GM12875 (cell line): ENCODE data around the gene KRTDAP.

Experiments
- H3K4me3 ChIP-seq: one replicate; pipeline ENCODE4 v1.5.1; 2011; ENCODE audit warnings: low read depth, low read length, control low read depth
- TF ChIP-seq, protein P1 (sequence below): IDR thresholded peaks from 2 replicates; pipeline ENCODE4 v1.5.1; 2011; ENCODE audit warnings: low read depth, mild to moderate bottlenecking, control low read depth, inconsistent platforms, low read length, moderate library complexity, borderline replicate concordance; ENCODE audit not compliant: insufficient read depth

The KRTDAP gene

DNA sequence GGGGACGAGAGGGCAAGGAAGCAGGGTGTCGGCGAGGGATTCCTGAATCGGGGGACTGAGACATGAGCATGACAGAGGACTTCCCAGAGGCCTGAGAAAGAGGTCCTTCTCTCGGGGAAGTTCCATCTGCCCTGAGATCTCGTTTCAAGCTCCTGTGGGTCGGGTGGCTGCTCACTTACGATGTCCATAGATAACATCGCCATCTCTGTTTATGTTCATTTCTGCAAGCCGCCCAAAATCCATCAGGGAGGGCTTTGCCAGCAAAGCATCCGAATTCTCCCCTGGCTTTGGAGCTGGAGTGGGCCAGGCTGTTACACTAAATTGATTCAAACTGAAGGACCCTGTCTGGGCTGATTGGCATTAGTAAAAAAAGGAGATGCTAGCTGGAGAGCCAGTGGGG, 17.3 kb upstream of the KRTDAP start:
- H3K4me3 ChIP-seq, result no peak overlapping the region
- TF ChIP-seq, protein P1, sequence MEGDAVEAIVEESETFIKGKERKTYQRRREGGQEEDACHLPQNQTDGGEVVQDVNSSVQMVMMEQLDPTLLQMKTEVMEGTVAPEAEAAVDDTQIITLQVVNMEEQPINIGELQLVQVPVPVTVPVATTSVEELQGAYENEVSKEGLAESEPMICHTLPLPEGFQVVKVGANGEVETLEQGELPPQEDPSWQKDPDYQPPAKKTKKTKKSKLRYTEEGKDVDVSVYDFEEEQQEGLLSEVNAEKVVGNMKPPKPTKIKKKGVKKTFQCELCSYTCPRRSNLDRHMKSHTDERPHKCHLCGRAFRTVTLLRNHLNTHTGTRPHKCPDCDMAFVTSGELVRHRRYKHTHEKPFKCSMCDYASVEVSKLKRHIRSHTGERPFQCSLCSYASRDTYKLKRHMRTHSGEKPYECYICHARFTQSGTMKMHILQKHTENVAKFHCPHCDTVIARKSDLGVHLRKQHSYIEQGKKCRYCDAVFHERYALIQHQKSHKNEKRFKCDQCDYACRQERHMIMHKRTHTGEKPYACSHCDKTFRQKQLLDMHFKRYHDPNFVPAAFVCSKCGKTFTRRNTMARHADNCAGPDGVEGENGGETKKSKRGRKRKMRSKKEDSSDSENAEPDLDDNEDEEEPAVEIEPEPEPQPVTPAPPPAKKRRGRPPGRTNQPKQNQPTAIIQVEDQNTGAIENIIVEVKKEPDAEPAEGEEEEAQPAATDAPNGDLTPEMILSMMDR, result no peak

DNA sequence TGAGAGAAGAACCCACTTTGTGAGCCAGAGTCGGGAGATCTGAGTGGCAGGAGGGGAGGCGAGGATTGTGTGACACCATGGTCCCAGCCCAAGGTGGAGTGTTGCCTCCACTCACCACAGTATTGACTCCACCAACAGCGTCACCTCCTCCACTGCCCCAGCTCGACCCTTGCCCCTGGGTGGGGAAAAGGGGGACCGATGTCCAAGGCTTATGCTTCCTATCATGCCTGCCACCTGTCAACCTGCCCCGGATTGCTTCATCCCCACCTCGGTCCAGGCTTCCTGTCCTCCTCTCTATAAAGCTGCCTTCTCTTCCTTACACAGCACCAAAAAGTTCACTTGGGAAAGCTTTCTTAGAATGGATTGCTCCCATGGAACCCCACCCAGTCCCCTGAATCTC, 15.7 kb upstream of the KRTDAP start:
- TF ChIP-seq, protein P1, result no peak

DNA sequence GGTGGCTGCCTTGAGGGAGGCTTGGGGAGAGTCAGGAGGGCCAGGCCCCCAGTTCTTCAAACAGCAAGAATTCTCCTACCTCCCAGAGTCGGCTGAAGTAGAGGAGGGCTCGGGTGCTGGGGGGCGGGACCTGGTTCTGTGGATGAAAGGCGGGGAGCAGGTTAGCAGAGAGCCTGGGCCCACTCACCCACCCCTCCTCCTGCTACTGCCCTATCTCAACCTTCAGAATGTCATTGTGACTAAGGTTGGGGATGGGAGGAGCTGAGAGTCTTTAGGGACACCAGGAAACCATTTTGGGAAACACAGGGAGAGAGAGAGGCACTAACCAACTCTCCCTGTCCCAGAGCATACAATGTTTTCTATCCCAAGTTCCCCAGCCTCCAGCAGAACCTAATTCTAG, 12.5 kb upstream of the KRTDAP start:
- TF ChIP-seq, protein P1, result no peak
- H3K4me3 ChIP-seq, result no peak overlapping the region

More for the DNA sequence above, 15.7 kb upstream of the KRTDAP start:
- no peak overlapping the region for H3K4me3 ChIP-seq

DNA sequence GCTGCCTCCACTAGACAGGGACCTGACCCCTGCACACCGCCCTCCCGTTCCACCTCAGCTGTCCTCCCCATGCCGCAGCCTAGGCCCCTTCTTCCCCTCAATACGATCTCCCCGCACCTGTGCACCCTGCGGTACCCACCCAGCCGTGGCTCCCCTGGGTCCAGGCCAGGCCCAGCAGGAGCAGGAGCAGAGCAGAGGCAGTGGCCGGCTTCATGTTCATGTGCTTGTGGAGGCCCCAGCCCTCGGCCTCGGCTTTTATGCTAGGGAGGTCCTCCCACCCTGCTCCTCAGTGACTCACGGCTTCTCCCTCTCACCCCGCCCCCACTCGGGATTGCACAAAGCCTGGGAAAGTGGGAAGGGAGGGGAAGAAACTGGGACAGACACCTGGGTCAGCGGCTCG, 11.4 kb upstream of the KRTDAP start:
- no peak overlapping the region for H3K4me3 ChIP-seq
- TF ChIP-seq, protein P1, result no peak

DNA sequence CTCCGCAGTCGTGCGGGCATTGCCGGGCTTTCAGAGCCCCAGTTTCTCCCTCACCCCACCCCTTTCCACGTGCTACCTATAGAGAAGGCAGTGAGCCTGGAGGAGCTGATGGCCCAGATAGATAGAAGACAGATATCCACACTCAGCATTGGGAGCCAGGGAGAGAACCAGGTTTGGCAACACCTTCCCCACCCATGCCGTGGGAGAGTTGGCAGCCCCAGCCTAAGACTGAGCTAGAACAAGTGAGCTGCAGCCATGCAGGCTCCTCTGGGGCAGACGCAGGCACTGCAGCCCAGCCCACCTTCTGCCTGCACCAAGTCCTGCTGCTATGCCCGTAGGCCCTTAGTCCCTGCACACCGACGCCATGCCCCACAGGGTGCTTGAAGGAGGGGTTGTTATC, 10.3 kb upstream of the KRTDAP start:
- TF ChIP-seq, protein P1, result no peak
- no peak overlapping the region for H3K4me3 ChIP-seq

DNA sequence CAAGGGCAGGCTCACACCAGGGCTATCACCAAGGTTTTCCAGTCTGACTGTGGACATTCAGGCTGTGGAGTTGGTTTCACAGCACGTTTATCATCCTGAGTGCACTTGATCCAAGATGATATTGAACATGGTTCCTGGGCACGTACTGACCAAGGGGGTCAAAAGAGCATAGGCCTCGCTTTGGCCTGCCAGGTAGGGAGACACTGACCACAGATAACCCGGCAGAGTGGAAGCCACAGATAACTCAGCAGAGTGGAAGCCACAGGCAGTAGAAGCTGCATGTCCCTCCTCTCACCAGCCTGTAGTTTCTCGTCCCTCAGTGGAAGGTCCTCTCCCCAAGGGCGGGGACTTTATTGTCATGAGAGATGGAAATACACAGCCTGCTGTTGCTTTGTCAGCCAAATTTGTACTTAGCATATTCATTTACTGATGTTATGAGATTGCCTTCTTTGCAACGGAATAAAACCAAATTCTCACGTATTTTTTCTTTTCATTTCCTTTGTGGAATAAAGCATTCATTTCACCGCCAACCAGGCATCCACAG, 8.8 kb upstream of the KRTDAP start:
- TF ChIP-seq, protein P1, result no peak
- no peak overlapping the region for H3K4me3 ChIP-seq

DNA sequence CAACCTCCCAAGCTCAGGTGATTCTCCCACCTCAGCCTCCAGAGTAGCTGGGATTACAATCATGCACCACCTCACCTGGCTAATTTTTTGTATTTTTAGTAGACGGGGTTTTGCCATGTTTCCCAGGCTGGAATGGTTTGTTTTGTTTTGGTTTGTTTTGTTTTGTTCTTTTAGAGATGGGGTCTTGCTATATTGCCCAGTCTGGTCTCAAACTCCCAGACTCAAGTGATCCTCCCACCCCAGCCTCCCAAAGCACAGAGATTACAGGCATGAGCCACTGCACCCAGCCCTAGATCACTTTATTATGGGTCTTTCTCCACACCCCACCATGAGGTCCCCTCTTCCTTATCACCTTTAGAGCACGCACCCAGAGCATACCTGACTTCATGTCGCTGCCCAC, 8.0 kb upstream of the KRTDAP start:
- TF ChIP-seq, protein P1, result no peak
- H3K4me3 ChIP-seq, result no peak overlapping the region
